A673 (cell line): ENCODE data around the gene ARFIP1. TPM values are rescaled to one million over a fixed set of nuclear protein-coding genes. Genes with fewer than 3 reads are reported as not detected.

Source experiments
- BruUV-seq: library from RNA; stranded (reverse); fragments of 400-500 nt; replicated peaks from 2 replicates; lab custom pipeline; 2021; lab: Mats Ljungman, UMichigan
- CTCF ChIA-PET: fragments of 300-600 bp; sonication (Branson Sonifier 250); formaldehyde crosslinking; loops from one replicate; lab custom pipeline; 2022; ENCODE audit warnings: antibody characterized with exemption; lab: Charles Lee
- POLR2A ChIA-PET: fragments of 300-600 bp; sonication (Branson Sonifier 250); formaldehyde crosslinking; loops from one replicate; lab custom pipeline; 2022; ENCODE audit warnings: antibody characterized with exemption; ENCODE audit not compliant: low non-redundant PET; lab: Charles Lee
- DNase-seq: peaks from one replicate; pipeline ENCODE4 v3.0.0-alpha.2; 2015; ENCODE audit warnings: low spot score
- H3K27ac ChIP-seq: fragments of 200-600 bp; sonication (generic); 2 replicates; pipeline ENCODE4 v1.5.1; 2016; ENCODE audit warnings: mixed run types, low read depth, mild to moderate bottlenecking, mixed read lengths, antibody characterized with exemption, low read length; ENCODE audit not compliant: poor library complexity, severe bottlenecking
- H3K27me3 ChIP-seq: fragments of 200-600 bp; sonication (generic); replicated peaks from 2 replicates; pipeline ENCODE4 v1.6.1; 2017; ENCODE audit warnings: mixed run types, low read depth, mild to moderate bottlenecking, mixed read lengths, antibody characterized with exemption, low read length; ENCODE audit not compliant: insufficient read depth, poor library complexity
- H3K36me3 ChIP-seq: fragments of 200-600 bp; sonication (generic); 2 replicates; pipeline ENCODE4 v1.6.1; 2016; ENCODE audit warnings: mixed run types, mild to moderate bottlenecking, mixed read lengths, antibody characterized with exemption, low read length; ENCODE audit not compliant: insufficient read depth, poor library complexity, severe bottlenecking
- H3K4me1 ChIP-seq: fragments of 200-600 bp; sonication (generic); 2 replicates; pipeline ENCODE4 v1.6.1; 2017; ENCODE audit warnings: mixed run types, mild to moderate bottlenecking, mixed read lengths, antibody characterized with exemption, low read length; ENCODE audit not compliant: insufficient read depth, poor library complexity, severe bottlenecking
- H3K4me3 ChIP-seq: fragments of 200-600 bp; sonication (generic); 2 replicates; pipeline ENCODE4 v1.5.1; 2016; ENCODE audit warnings: low read depth, mixed run types, mild to moderate bottlenecking, mixed read lengths, low read length; ENCODE audit not compliant: poor library complexity, severe bottlenecking
- H3K9me3 ChIP-seq: fragments of 200-600 bp; sonication (generic); 2 replicates; pipeline ENCODE4 v1.6.1; 2016; ENCODE audit warnings: mixed run types, low read depth, mild to moderate bottlenecking, mixed read lengths, antibody characterized with exemption, low read length; ENCODE audit not compliant: poor library complexity, severe bottlenecking
- CTCF ChIP-seq: fragments of 300-800, 200-600 bp; sonication (generic); conservative IDR thresholded peaks from 2 replicates; pipeline ENCODE4 v1.5.1; 2017; ENCODE audit warnings: low read depth, mild to moderate bottlenecking, antibody characterized with exemption, low read length, moderate library complexity, mixed read lengths
- EZH2 ChIP-seq: fragments of 200-600 bp; sonication (generic); IDR thresholded peaks from 2 replicates; pipeline ENCODE4 v1.6.1; 2017; ENCODE audit warnings: borderline replicate concordance, low read depth, mild to moderate bottlenecking, mixed read lengths, antibody characterized with exemption, low read length; ENCODE audit not compliant: poor library complexity, severe bottlenecking
- intact Hi-C: fragments of 100-400 bp; cut with micrococcal nuclease; formaldehyde crosslinking; loops from one replicate; pipeline ENCODE4 v1.10.0; 2022; ENCODE audit not compliant: unreplicated experiment
- total RNA-seq: library from RNA; stranded (reverse); gene quantifications from 2 replicates; pipeline ENCODE4 v1.2.3, GENCODE V29; 2021

Gene ARFIP1
- total RNA-seq, 1 experiment from 2014 or later, result 30.4 TPM

- CTCF ChIA-PET, result no interaction called here
- Histone ChIP-seq H3K4me1 (peaks cover 7% of the 10 kb centered on the region), H3K4me3 (no peak overlapping the region), H3K36me3 (no peaks in the 10 kb centered on the region), H3K27me3 (no peaks in the 10 kb centered on the region), H3K27ac (no peak overlapping the region), H3K9me3 (no peaks in the 10 kb centered on the region)
- POLR2A ChIA-PET, result no interaction called here
- BruUV-seq, result no TSS peak
- no peak for DNase-seq
- intact Hi-C loops, result no loop called here
- TF ChIP-seq CTCF (no peak), EZH2 (no peak)
Observed at GRCh38 chr4:152805818-152806217, 26.1 kb downstream of the ARFIP1 start.

- Histone ChIP-seq H3K36me3 (no peaks in the 10 kb centered on the region), H3K4me3 (no peak overlapping the region), H3K27ac (no peak overlapping the region), H3K9me3 (no peaks in the 10 kb centered on the region), H3K4me1 (peaks cover 7% of the 10 kb centered on the region), H3K27me3 (no peaks in the 10 kb centered on the region)
- DNase-seq, result no peak
- ChIA-PET POLR2A (interaction anchor here (0.6 kb wide), 1 partner anchor 51 kb away, joined by 4 read pairs; no protein-coding TSS in a partner anchor), CTCF (no interaction called here)
- intact Hi-C loops, result no loop called here
- BruUV-seq, result no TSS peak
- TF ChIP-seq EZH2, result no peak
- no peak for TF ChIP-seq CTCF
Observed at GRCh38 chr4:152806501-152807125, 26.9 kb downstream of the ARFIP1 start.

GRCh38 chr4:152807294-152807829 lies 27.6 kb downstream of the ARFIP1 start:
- H3K9me3 ChIP-seq, result no peaks in the 10 kb centered on the region
- ChIA-PET POLR2A (no interaction called here), CTCF (no interaction called here)
- H3K27me3 ChIP-seq, result no peaks in the 10 kb centered on the region
- BruUV-seq, result no TSS peak
- H3K4me1 ChIP-seq, result peaks cover 3% of the 10 kb centered on the region
- peak; percentile 22 for DNase-seq
- H3K36me3 ChIP-seq, result no peaks in the 10 kb centered on the region
- H3K4me3 ChIP-seq, result no peak overlapping the region
- TF ChIP-seq CTCF (no peak), EZH2 (no peak)
- intact Hi-C loops, result no loop called here
- no peak overlapping the region for H3K27ac ChIP-seq
